Upper lobe of left lung (tissue), 4 donors: Measurements from ENCODE around the gene XKR7.

Source experiments
- CTCF ChIP-seq, 6 experiments: fragments of 450-650 bp in 4 of 6; fragments of 200-600 bp in 2 of 6; sonication (generic) in 2 of 6; IDR thresholded peaks; one replicate each; pipeline ENCODE4 v1.5.1; 2016 to 2019; ENCODE audit warnings: antibody characterized with exemption in 6 of 6
- EP300 ChIP-seq, 4 donors: sonication (generic); formaldehyde crosslinking; IDR thresholded peaks; one replicate each; pipeline ENCODE4 v1.5.1; 2017; ENCODE audit warnings: antibody characterized with exemption in 4 of 4, control low read depth in 2 of 4
- POLR2A ChIP-seq, 4 donors: fragments of 450-650 bp; IDR thresholded peaks; one replicate each; pipeline ENCODE4 v1.5.1; 2016 to 2017; ENCODE audit warnings: antibody characterized with exemption in 4 of 4, mild to moderate bottlenecking in 2 of 4
- POLR2AphosphoS5 ChIP-seq, 2 donors: sonication (generic); formaldehyde crosslinking; IDR thresholded peaks; one replicate each; pipeline ENCODE4 v1.5.1; 2017; ENCODE audit warnings: antibody characterized with exemption in 2 of 2

- TF ChIP-seq CTCF (IDR thresholded peaks at IDR 0.05) (no peak), EP300 (IDR thresholded peaks at IDR 0.05) (no peak), POLR2A (IDR thresholded peaks at IDR 0.05) (no peak), POLR2AphosphoS5 (IDR thresholded peaks at IDR 0.05) (no peak)
Observed at GRCh38 chr20:31937820-31938219, 30.1 kb upstream of the XKR7 start.
